Transverse colon (tissue), 4 donors: ENCODE data around the gene IL36A. TPM values are rescaled to one million over a fixed set of nuclear protein-coding genes. Genes with fewer than 3 reads are reported as not detected.

Experiments
- DNase-seq: peaks from one replicate; pipeline ENCODE4 v3.0.0-alpha.2; 2019
- H3K27ac ChIP-seq, 4 donors: fragments of 200-600 bp; sonication (generic); 2 replicates each; pipeline ENCODE4 v1.5.1; 2016 to 2018; ENCODE audit warnings: inconsistent platforms in 4 of 4
- H3K27me3 ChIP-seq: fragments of 200-600 bp; sonication (generic); 2 replicates; pipeline ENCODE4 v1.5.1; 2017; ENCODE audit warnings: inconsistent platforms
- H3K36me3 ChIP-seq, 4 donors: fragments of 200-600 bp; sonication (generic); 2 replicates each; pipeline ENCODE4 v1.5.1; 2017 to 2019; ENCODE audit warnings: inconsistent platforms in 4 of 4
- H3K4me1 ChIP-seq, 4 donors: fragments of 200-600 bp; sonication (generic); 2 replicates each; pipeline ENCODE4 v1.5.1; 2017 to 2020; ENCODE audit warnings: inconsistent platforms in 4 of 4
- H3K4me3 ChIP-seq, 4 donors: fragments of 200-600 bp; sonication (generic); 1 replicate in 1 of 4; 2 replicates in 3 of 4; pipeline versions ENCODE4 v1.5.1 to v1.6.1; 2017 to 2019; ENCODE audit warnings: inconsistent platforms in 4 of 4
- H3K9me3 ChIP-seq, 2 donors: fragments of 200-600 bp; sonication (generic); 2 replicates each; pipeline ENCODE4 v1.5.1; 2017 to 2019; ENCODE audit warnings: inconsistent platforms in 2 of 2
- EP300 ChIP-seq: sonication (generic); formaldehyde crosslinking; IDR thresholded peaks from one replicate; pipeline ENCODE4 v1.6.1; 2017; ENCODE audit warnings: antibody characterized with exemption, low read depth
- POLR2A ChIP-seq: fragments of 450-650 bp; IDR thresholded peaks from one replicate; pipeline ENCODE4 v1.6.1; 2016; ENCODE audit warnings: antibody characterized with exemption, mild to moderate bottlenecking, moderate library complexity
- POLR2AphosphoS5 ChIP-seq, 3 donors: sonication (generic); formaldehyde crosslinking; IDR thresholded peaks; one replicate each; pipeline ENCODE4 v1.6.1; 2016; ENCODE audit warnings: antibody characterized with exemption in 3 of 3
- WGBS, 2 donors: methylation state at CpG; one replicate each; pipeline ENCODE4 v1.1.5; 2018; ENCODE audit warnings: low coverage in 1 of 2; 5-methylcytosine and 5-hydroxymethylcytosine counted together
- in situ Hi-C, 4 donors: fragments of 200-750 bp; cut with MboI; loops; one replicate each; pipeline versions ENCODE4 v1.15.0 to v1.15.1; 2017; ENCODE audit warnings: low sequenced_read_pairs in 3 of 4, low pct_ligation_motif_present in 1 of 4, low pct_unique_long_range_greater_than_20kb in 1 of 4
- intact Hi-C: fragments of 100-400 bp; cut with DNase I; formaldehyde crosslinking; loops from one replicate; pipeline ENCODE4 v1.15.1; 2023; ENCODE audit warnings: low total_unique reads
- small RNA-seq, 4 donors: library from RNA; depleted of rRNA; stranded (forward); fragments of <200 nt; gene quantifications; one replicate each; pipeline ENCODE3, GENCODE V24; 2016
- total RNA-seq, 4 donors: library from RNA; depleted of rRNA; stranded (reverse); fragments of >200 nt; gene quantifications; one replicate each; pipeline ENCODE4 v1.1.0, GENCODE V29; 2016
- TF ChIP-seq, protein P1 (sequence below), 5 experiments: fragments of 200-600 bp in 3 of 5; fragments of 450-650 bp in 2 of 5; sonication (generic) in 3 of 5; IDR thresholded peaks; 1 replicate in 2 of 5; 2 replicates in 3 of 5; pipeline ENCODE4 v1.5.1; 2016 to 2017; ENCODE audit warnings: antibody characterized with exemption in 5 of 5, inconsistent platforms in 3 of 5, mild to moderate bottlenecking in 2 of 5, moderate library complexity in 1 of 5

Gene IL36A
- total RNA-seq, 4 donors from 2014 or later = not detected

- intact Hi-C loops (no loop called here), in situ Hi-C loops (no loop called here)
- Histone ChIP-seq H3K9me3 (peaks cover 0 to 4% of the 10 kb centered on the region in 2 donors), H3K27me3 (no peaks in the 10 kb centered on the region), H3K4me3 (no peak overlapping the region), H3K4me1 (no peaks in the 10 kb centered on the region), H3K36me3 (no peaks in the 10 kb centered on the region), H3K27ac (no peak overlapping the region)
- no peak for DNase-seq
- TF ChIP-seq, protein P1, sequence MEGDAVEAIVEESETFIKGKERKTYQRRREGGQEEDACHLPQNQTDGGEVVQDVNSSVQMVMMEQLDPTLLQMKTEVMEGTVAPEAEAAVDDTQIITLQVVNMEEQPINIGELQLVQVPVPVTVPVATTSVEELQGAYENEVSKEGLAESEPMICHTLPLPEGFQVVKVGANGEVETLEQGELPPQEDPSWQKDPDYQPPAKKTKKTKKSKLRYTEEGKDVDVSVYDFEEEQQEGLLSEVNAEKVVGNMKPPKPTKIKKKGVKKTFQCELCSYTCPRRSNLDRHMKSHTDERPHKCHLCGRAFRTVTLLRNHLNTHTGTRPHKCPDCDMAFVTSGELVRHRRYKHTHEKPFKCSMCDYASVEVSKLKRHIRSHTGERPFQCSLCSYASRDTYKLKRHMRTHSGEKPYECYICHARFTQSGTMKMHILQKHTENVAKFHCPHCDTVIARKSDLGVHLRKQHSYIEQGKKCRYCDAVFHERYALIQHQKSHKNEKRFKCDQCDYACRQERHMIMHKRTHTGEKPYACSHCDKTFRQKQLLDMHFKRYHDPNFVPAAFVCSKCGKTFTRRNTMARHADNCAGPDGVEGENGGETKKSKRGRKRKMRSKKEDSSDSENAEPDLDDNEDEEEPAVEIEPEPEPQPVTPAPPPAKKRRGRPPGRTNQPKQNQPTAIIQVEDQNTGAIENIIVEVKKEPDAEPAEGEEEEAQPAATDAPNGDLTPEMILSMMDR (IDR thresholded peaks at IDR 0.05) = no peak
- TF ChIP-seq EP300 (no peak), POLR2AphosphoS5 (IDR thresholded peaks at IDR 0.05) (no peak), POLR2A (no peak)
Measured at GRCh38 chr2:113054066-113054465, 48.8 kb downstream of the IL36A start.

DNA sequence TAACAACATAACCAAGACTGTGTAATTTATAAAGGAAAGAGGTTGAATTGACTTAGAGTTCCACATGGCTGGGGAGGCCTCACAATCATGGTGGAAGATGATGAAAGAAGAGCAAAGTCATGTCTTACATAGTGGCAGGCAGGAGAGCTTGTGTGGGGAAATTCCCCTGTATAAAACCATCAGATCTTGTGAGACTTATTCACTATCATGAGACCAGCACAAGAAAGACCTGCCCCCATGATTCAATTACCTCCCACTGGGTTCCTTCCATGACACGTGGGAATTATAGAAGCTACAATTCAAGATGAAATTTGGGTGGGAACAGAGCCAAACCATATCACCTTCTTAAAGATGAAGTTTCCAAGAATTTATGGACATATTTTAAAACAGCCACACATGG, 51.3 kb downstream of the IL36A start:
- Histone ChIP-seq H3K27ac (no peak overlapping the region), H3K27me3 (no peaks in the 10 kb centered on the region), H3K4me1 (no peaks in the 10 kb centered on the region), H3K4me3 (no peak overlapping the region), H3K36me3 (no peaks in the 10 kb centered on the region), H3K9me3 (peaks cover 0 to 4% of the 10 kb centered on the region in 2 donors)
- intact Hi-C loops = no loop called here
- TF ChIP-seq POLR2A = no peak
- no peak for TF ChIP-seq POLR2AphosphoS5 (IDR thresholded peaks at IDR 0.05)
- TF ChIP-seq EP300 = no peak
- TF ChIP-seq, protein P1 (IDR thresholded peaks at IDR 0.05) = no peak
- 29 to 46% methylated on average over 1 of the region's 1 CpG for WGBS, 2 donors
- in situ Hi-C loops = no loop called here
- no peak for DNase-seq

- Histone ChIP-seq H3K4me3 (no peak overlapping the region), H3K9me3 (peaks cover 0 to 4% of the 10 kb centered on the region in 2 donors), H3K27ac (no peak overlapping the region), H3K4me1 (no peaks in the 10 kb centered on the region), H3K36me3 (no peaks in the 10 kb centered on the region), H3K27me3 (no peaks in the 10 kb centered on the region)
- intact Hi-C loops (no loop called here), in situ Hi-C loops (no loop called here)
- TF ChIP-seq, protein P1 (IDR thresholded peaks at IDR 0.05) = no peak
- no peak for TF ChIP-seq POLR2A
- no peak for TF ChIP-seq POLR2AphosphoS5 (IDR thresholded peaks at IDR 0.05)
- TF ChIP-seq EP300 = no peak
- WGBS, 2 donors = 14 to 23% methylated on average over 1 of the region's 1 CpG
- no peak for DNase-seq
Measured at GRCh38 chr2:113057117-113057516, 51.9 kb downstream of the IL36A start.

Small RNA genes lying within 50 kb of the gene (small RNA-seq; reads per million reads assigned to genes)
- gene HMGN2P23 = 0 reads per million in 4 donors

Other genes with a start within 250 kb of the IL36A start
- gene CKAP2L, start 240.8 kb upstream of the IL36A start, total RNA-seq = 10 to 100 TPM in 1 of 4 donors, 1 to 10 TPM in 1, under 1 TPM in 1, not detected in 1; 0.64 to 33.0 (median 2.2) TPM
- gene IL1A, start 221.0 kb upstream of the IL36A start, total RNA-seq = not detected
- gene IL1B, start 168.7 kb upstream of the IL36A start, total RNA-seq = 1 to 10 TPM in 3 of 4 donors, not detected in 1; 1.9 to 7.1 (median 4.6) TPM
- gene IL37, start 94.3 kb upstream of the IL36A start, total RNA-seq = 1 to 10 TPM in 2 of 4 donors, not detected in 2; 1.1 to 2.6 TPM
- 1 to 10 TPM in 1 of 4 donors, not detected in 3; 2.8 TPM for gene IL36G, start 27.5 kb upstream of the IL36A start, total RNA-seq
- not detected for gene IL36B, start 47.4 kb downstream of the IL36A start, total RNA-seq
- not detected for gene IL36RN, start 53.7 kb downstream of the IL36A start, total RNA-seq
- gene IL1F10, start 62.5 kb downstream of the IL36A start, total RNA-seq = not detected
- 10 to 100 TPM in 1 of 4 donors, 1 to 10 TPM in 1, under 1 TPM in 2; 0.40 to 31.8 (median 5.5) TPM for gene IL1RN, start 122.1 kb downstream of the IL36A start, total RNA-seq
- 100 to 1,000 TPM in 1 of 4 donors, 10 to 100 TPM in 3; 48.2 to 193 (median 87.4) TPM for gene PSD4, start 168.5 kb downstream of the IL36A start, total RNA-seq